ENCODE results near the gene DNASE1L1. TPM values are rescaled to one million over a fixed set of nuclear protein-coding genes. Genes with fewer than 3 reads are reported as not detected.

The DNASE1L1 gene
- total and polyA plus RNA-seq, 2 of the 13 experiments (the other 11 are each of a cell fraction or from before 2014, with no cell fraction given) = 4.7 to 12.3 TPM

DNA sequence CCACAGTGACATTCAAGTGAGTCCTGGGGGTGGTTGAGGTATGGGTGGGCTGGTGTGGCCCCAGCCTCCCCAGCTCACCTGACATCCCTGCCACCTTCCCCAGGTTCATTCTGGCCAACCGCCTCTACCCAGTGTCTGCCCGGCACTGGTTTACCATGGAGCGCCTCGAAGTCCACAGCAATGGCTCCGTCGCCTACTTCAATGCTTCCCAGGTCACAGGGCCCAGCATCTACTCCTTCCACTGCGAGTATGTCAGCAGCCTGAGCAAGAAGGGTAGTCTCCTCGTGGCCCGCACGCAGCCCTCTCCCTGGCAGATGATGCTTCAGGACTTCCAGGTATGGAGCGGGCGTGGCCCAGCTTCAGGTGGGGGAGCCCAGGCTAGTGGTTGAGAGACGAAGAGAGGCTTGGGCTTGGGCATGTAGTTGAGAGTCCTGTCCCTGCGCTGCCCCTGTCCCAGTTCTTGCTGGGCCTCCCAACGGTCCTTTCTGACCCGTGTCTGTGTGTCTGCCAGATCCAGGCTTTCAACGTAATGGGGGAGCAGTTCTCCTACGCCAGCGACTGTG lies 26.2 kb upstream of the DNASE1L1 start (continued):
- TF ChIP-seq CAMTA2 (CRISPR knock-in tag; IDR thresholded peaks at IDR 0.05; ENCODE audit: borderline replicate concordance) (no peak), TGIF2 (CRISPR knock-in tag; IDR thresholded peaks at IDR 0.05) (no peak), ELF1 (CRISPR knock-in tag; IDR thresholded peaks at IDR 0.05) (no peak), RELA (CRISPR knock-in tag; IDR thresholded peaks at IDR 0.05) (no peak), EZH2 (conservative IDR thresholded peaks at IDR 0.05; ENCODE audit: low read depth, low read length) (no peak), EHMT2 (IDR thresholded peaks at IDR 0.05; ENCODE audit: borderline replicate concordance, low read depth, low read length) (no peak), IRF2 (CRISPR knock-in tag; IDR thresholded peaks at IDR 0.05) (no peak)

GRCh38 chrX:154434394-154435168 lies 25.5 kb upstream of the DNASE1L1 start:
- Histone ChIP-seq H3K36me3 (replicated peaks in 1 of 2; ENCODE audit: control insufficient read depth in 1 of 2, insufficient read depth in 2 of 2, low read length in 2 of 2) (no peaks in the 10 kb centered on the region; a peak in 3 of 5 replicates), H2AFZ (ENCODE audit: low read length) (no peak overlapping the region), H3K9ac (ENCODE audit: insufficient read depth, low read depth, low read length) (no peak overlapping the region), H3K4me2 (ENCODE audit: low read depth, low read length) (no peak overlapping the region), H3K4me3 (replicated peaks in 1 of 3; ENCODE audit: insufficient read depth in 1 of 3, low read depth in 2 of 3, low read length in 3 of 3) (no peak overlapping the region), H3K4me1 (ENCODE audit: insufficient read depth, low read length) (peaks cover 22% of the 10 kb centered on the region), H3K9me3 (ENCODE audit: low read length) (no peaks in the 10 kb centered on the region), H3K27me3 (ENCODE audit: control insufficient read depth in 1 of 2, insufficient read depth in 2 of 2, low read length in 2 of 2) (no peaks in the 10 kb centered on the region), H4K20me1 (ENCODE audit: insufficient read depth, low read length) (no peaks in the 10 kb centered on the region), H3K27ac (ENCODE audit: extremely low read length, insufficient read depth, low read length) (no peak overlapping the region), H3K79me2 (ENCODE audit: insufficient read depth, low read length) (peaks cover 21% of the 10 kb centered on the region)
- POLR2A ChIA-PET = no interaction called here
- in situ Hi-C loops (cut with HindIII; ENCODE audit: extremely low pct_ligation_motif_present, low pct_unique_long_range_greater_than_20kb) = no loop called here
- no peak for ATAC-seq
- CTCF ChIA-PET (ENCODE audit: low intra/inter-chr PET ratio, low total read pairs) = no interaction called here
- FAIRE-seq = no peak
- no TSS peak for BruUV-seq (replicated peaks)
- TF ChIP-seq ZNF629 (CRISPR knock-in tag; conservative IDR thresholded peaks at IDR 0.05) (peak; percentile 50), NFRKB (IDR thresholded peaks at IDR 0.05) (no peak)
- intact Hi-C loops (cut with micrococcal nuclease; ENCODE audit: unreplicated experiment) = no loop called here
- DNase-seq (ENCODE audit: low spot score) = no peak
- WGBS (ENCODE audit: low lambda C conversion rate) = 100% methylated on average over 1 of the region's 7 CpGs

Measured in HepG2 (cell line).